H9 (cell line): ENCODE results near the gene TKFC. TPM values are rescaled to one million over a fixed set of nuclear protein-coding genes. Genes with fewer than 3 reads are reported as not detected.

ENCODE experiments used
- DNase-seq: peaks from one replicate; pipeline ENCODE4 v3.0.0-alpha.2; 2017
- H2AFZ ChIP-seq: one replicate; pipeline ENCODE4 v1.6.1; 2013; ENCODE audit warnings: mild to moderate bottlenecking, low read length, control low read depth, moderate library complexity
- H2AK5ac ChIP-seq: 2 replicates; pipeline ENCODE4 v1.6.1; 2013; ENCODE audit warnings: low read length, control low read depth, mixed read lengths; ENCODE audit not compliant: insufficient read length
- H2BK120ac ChIP-seq: one replicate; pipeline ENCODE4 v1.6.1; 2013; ENCODE audit warnings: low read depth, mild to moderate bottlenecking, low read length, control low read depth, inconsistent platforms; ENCODE audit not compliant: poor library complexity, severe bottlenecking
- H2BK12ac ChIP-seq: 2 replicates; pipeline ENCODE4 v1.6.1; 2013; ENCODE audit warnings: low read length, control low read depth, mixed read lengths, low read depth; ENCODE audit not compliant: insufficient read length
- H2BK15ac ChIP-seq: 2 replicates; pipeline ENCODE4 v1.6.1; 2013; ENCODE audit warnings: low read depth, low read length, control low read depth
- H2BK20ac ChIP-seq: one replicate; pipeline ENCODE4 v1.6.1; 2013; ENCODE audit warnings: low read depth, mild to moderate bottlenecking, low read length, control low read depth, inconsistent platforms; ENCODE audit not compliant: poor library complexity, severe bottlenecking
- H2BK5ac ChIP-seq: 2 replicates; pipeline ENCODE4 v1.6.1; 2013; ENCODE audit warnings: low read length, control low read depth, mixed read lengths; ENCODE audit not compliant: insufficient read length
- H3K14ac ChIP-seq: 2 replicates; pipeline ENCODE4 v1.6.1; 2013; ENCODE audit warnings: low read length, control low read depth; ENCODE audit not compliant: insufficient read depth
- H3K18ac ChIP-seq: 2 replicates; pipeline ENCODE4 v1.6.1; 2013; ENCODE audit warnings: low read depth, mild to moderate bottlenecking, mixed read lengths, low read length, control low read depth; ENCODE audit not compliant: insufficient read length
- H3K23ac ChIP-seq: 2 replicates; pipeline ENCODE4 v1.6.1; 2013; ENCODE audit warnings: low read length, control low read depth, mixed read lengths, low read depth; ENCODE audit not compliant: insufficient read length
- H3K23me2 ChIP-seq: 2 replicates; pipeline ENCODE4 v1.6.1; 2013; ENCODE audit warnings: low read depth, mild to moderate bottlenecking, mixed read lengths, low read length, control low read depth; ENCODE audit not compliant: insufficient read length, poor library complexity, severe bottlenecking
- H3K27ac ChIP-seq: 2 replicates; pipeline ENCODE4 v1.5.1; 2013; ENCODE audit warnings: low read length, control low read depth, mixed read lengths, low read depth; ENCODE audit not compliant: insufficient read length
- H3K27me3 ChIP-seq: 2 replicates; pipeline ENCODE4 v1.6.1; 2013; ENCODE audit warnings: low read length, control low read depth, inconsistent platforms; ENCODE audit not compliant: insufficient read depth
- H3K4ac ChIP-seq: 2 replicates; pipeline ENCODE4 v1.6.1; 2013; ENCODE audit warnings: low read depth, mild to moderate bottlenecking, control low read depth, inconsistent platforms, low read length, moderate library complexity
- H3K4me1 ChIP-seq: 2 replicates; pipeline ENCODE4 v1.6.1; 2013; ENCODE audit warnings: low read length, control low read depth, inconsistent platforms; ENCODE audit not compliant: insufficient read depth
- H3K4me2 ChIP-seq: 2 replicates; pipeline ENCODE4 v1.6.1; 2013; ENCODE audit warnings: low read length, control low read depth, mixed read lengths; ENCODE audit not compliant: insufficient read length, insufficient read depth
- H3K56ac ChIP-seq: 2 replicates; pipeline ENCODE4 v1.6.1; 2013; ENCODE audit warnings: low read depth, mild to moderate bottlenecking, mixed read lengths, low read length, control low read depth; ENCODE audit not compliant: insufficient read length
- H3K79me1 ChIP-seq: 2 replicates; pipeline ENCODE4 v1.6.1; 2013; ENCODE audit warnings: low read depth, mild to moderate bottlenecking, moderate library complexity, low read length, control low read depth, inconsistent platforms; ENCODE audit not compliant: insufficient read depth, poor library complexity, severe bottlenecking
- H3K79me2 ChIP-seq: 2 replicates; pipeline ENCODE4 v1.6.1; 2013; ENCODE audit warnings: low read length, control low read depth, inconsistent platforms; ENCODE audit not compliant: insufficient read depth
- H3K9ac ChIP-seq: 2 replicates; pipeline ENCODE4 v1.6.1; 2013; ENCODE audit warnings: low read length, control low read depth, mixed read lengths; ENCODE audit not compliant: insufficient read length; ENCODE audit errors: extremely low read depth
- H3K9me3 ChIP-seq: one replicate; pipeline ENCODE4 v1.6.1; 2013; ENCODE audit warnings: low read depth, low read length, inconsistent platforms; ENCODE audit not compliant: control insufficient read depth
- H3T11ph ChIP-seq: one replicate; pipeline ENCODE4 v1.6.1; 2013; ENCODE audit warnings: mild to moderate bottlenecking, low read length, control low read depth, inconsistent platforms
- H4K20me1 ChIP-seq: one replicate; pipeline ENCODE4 v1.6.1; 2013; ENCODE audit not compliant: control insufficient read depth, insufficient read length, insufficient read depth
- H4K5ac ChIP-seq: 2 replicates; pipeline ENCODE4 v1.6.1; 2013; ENCODE audit warnings: low read depth, mild to moderate bottlenecking, mixed read lengths, low read length, control low read depth; ENCODE audit not compliant: insufficient read length
- H4K8ac ChIP-seq: replicated peaks from 2 replicates; pipeline ENCODE4 v1.6.1; 2013; ENCODE audit warnings: low read length, control low read depth, mixed read lengths, low read depth; ENCODE audit not compliant: insufficient read length
- H4K91ac ChIP-seq: 2 replicates; pipeline ENCODE4 v1.6.1; 2013; ENCODE audit warnings: low read depth, mild to moderate bottlenecking, moderate library complexity, mixed read lengths, low read length, control low read depth; ENCODE audit not compliant: insufficient read length
- H3K27ac Mint-ChIP-seq, 3 experiments: 2 replicates in 2 of 3; 3 replicates in 1 of 3; pipeline ENCODE4 v1.8.0; 2020 to 2021; ENCODE audit warnings: mixed read lengths in 3 of 3, mild to moderate bottlenecking in 1 of 3, moderate library complexity in 1 of 3
- H3K27me3 Mint-ChIP-seq: 2 replicates; pipeline ENCODE4 v1.8.0; 2021; ENCODE audit warnings: low read depth, mild to moderate bottlenecking, moderate library complexity, mixed read lengths
- H3K36me3 Mint-ChIP-seq, 3 experiments: 2 replicates in 2 of 3; 3 replicates in 1 of 3; pipeline ENCODE4 v1.8.0; 2020 to 2021; ENCODE audit warnings: low read depth in 3 of 3, mixed read lengths in 3 of 3; ENCODE audit not compliant: insufficient read depth in 1 of 3
- H3K4me1 Mint-ChIP-seq, 2 experiments: 2 replicates each; pipeline ENCODE4 v1.8.0; 2020; ENCODE audit warnings: mixed read lengths in 2 of 2
- H3K4me3 Mint-ChIP-seq, 2 experiments: 2 replicates in 1 of 2; 3 replicates in 1 of 2; pipeline ENCODE4 v1.8.0; 2020 to 2021; ENCODE audit warnings: mild to moderate bottlenecking in 2 of 2, mixed read lengths in 2 of 2, moderate library complexity in 1 of 2
- H3K9me3 Mint-ChIP-seq, 2 experiments: 2 replicates in 1 of 2; 3 replicates in 1 of 2; pipeline ENCODE4 v1.8.0; 2020; ENCODE audit warnings: mild to moderate bottlenecking in 2 of 2, mixed read lengths in 2 of 2, moderate library complexity in 1 of 2
- WGBS: extraction: QIAGEN DNeasy Blood & Tissue Kit; methylation state at CpG from one replicate; pipeline ENCODE4 v1.1.7; 2013; ENCODE audit warnings: missing lambda C conversion rate, low lambda C conversion rate, mixed read lengths; ENCODE audit not compliant: insufficient read length; ENCODE audit errors: extremely low coverage; 5-methylcytosine and 5-hydroxymethylcytosine counted together
- total RNA-seq: library from RNA; stranded (reverse); gene quantifications from 2 replicates; pipeline ENCODE4 v1.2.1, GENCODE V29; 2021
- TF ChIP-seq, protein P1 (sequence below): fragments of 200-600 bp; sonication (generic); conservative IDR thresholded peaks from 3 replicates; pipeline ENCODE4 v1.8.0; 2021; ENCODE audit warnings: antibody characterized with exemption, mild to moderate bottlenecking

TKFC gene
- total RNA-seq, 1 experiment from 2014 or later = 59.0 TPM

DNA sequence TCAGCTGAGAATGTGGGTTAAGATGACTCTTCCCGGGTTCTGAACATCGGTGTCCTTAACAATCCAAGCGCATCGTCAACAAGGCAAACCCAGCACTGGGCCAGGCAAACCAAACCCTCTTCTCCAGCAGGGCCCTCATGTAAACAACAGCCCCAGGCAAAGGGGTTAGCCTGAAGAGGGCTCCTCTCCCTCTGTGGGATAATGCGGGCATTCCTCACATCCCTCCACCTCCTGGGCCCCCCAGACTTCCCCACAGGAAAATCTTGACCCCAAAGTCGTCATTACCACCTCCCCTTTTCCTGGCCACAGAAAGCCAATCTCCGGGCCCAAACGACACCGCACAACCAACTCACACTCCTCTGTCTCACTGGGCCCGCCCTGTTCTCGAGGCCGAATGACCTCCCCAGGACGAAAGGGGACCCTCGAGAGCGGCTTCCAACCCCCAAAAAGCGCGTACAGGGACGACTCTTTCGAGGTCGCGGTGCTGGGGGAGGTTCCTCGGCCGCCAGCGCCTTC is 689 bp upstream of the TKFC start:
- WGBS = no CpG with 5 or more reads among the region's 24 CpGs
- no peaks in the 10 kb centered on the region for H3K79me1 ChIP-seq
- H3K18ac ChIP-seq = peak overlapping the region; percentile 59
- H3K36me3 Mint-ChIP-seq = peaks cover 25 to 39% (median 36%) of the 10 kb centered on the region in 3 experiments; a peak in 6 of 7 replicates
- peak overlapping the region; percentile 97 for H3K9ac ChIP-seq
- H2BK15ac ChIP-seq = no peak overlapping the region
- H3K27me3 Mint-ChIP-seq = no peaks in the 10 kb centered on the region
- no peak overlapping the region for H3K27ac ChIP-seq
- H3K23me2 ChIP-seq = peaks cover 13% of the 10 kb centered on the region
- H3K4me3 Mint-ChIP-seq = peak overlapping the region; percentile 95 to 98
- H3K9me3 ChIP-seq = no peaks in the 10 kb centered on the region
- H3K4me1 ChIP-seq = peaks cover 5% of the 10 kb centered on the region
- no peak overlapping the region for H3T11ph ChIP-seq
- H4K5ac ChIP-seq = peak overlapping the region; percentile 24
- TF ChIP-seq, protein P1, sequence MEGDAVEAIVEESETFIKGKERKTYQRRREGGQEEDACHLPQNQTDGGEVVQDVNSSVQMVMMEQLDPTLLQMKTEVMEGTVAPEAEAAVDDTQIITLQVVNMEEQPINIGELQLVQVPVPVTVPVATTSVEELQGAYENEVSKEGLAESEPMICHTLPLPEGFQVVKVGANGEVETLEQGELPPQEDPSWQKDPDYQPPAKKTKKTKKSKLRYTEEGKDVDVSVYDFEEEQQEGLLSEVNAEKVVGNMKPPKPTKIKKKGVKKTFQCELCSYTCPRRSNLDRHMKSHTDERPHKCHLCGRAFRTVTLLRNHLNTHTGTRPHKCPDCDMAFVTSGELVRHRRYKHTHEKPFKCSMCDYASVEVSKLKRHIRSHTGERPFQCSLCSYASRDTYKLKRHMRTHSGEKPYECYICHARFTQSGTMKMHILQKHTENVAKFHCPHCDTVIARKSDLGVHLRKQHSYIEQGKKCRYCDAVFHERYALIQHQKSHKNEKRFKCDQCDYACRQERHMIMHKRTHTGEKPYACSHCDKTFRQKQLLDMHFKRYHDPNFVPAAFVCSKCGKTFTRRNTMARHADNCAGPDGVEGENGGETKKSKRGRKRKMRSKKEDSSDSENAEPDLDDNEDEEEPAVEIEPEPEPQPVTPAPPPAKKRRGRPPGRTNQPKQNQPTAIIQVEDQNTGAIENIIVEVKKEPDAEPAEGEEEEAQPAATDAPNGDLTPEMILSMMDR = no peak
- H3K27ac Mint-ChIP-seq = peak overlapping the region; percentile 75 to 97 (median 96)
- peak overlapping the region; percentile 4 for H3K56ac ChIP-seq
- peaks cover 28% of the 10 kb centered on the region for H3K79me2 ChIP-seq
- no peaks in the 10 kb centered on the region for H3K27me3 ChIP-seq
- no peaks in the 10 kb centered on the region for H4K20me1 ChIP-seq
- H3K4ac ChIP-seq = peak overlapping the region; percentile 8; the same call in 1 of the 2 replicates
- H3K9me3 Mint-ChIP-seq = no peaks in the 10 kb centered on the region
- H3K4me1 Mint-ChIP-seq = peaks cover 39 to 45% of the 10 kb centered on the region in 2 experiments
- no peak overlapping the region for H2AK5ac ChIP-seq
- no peak for DNase-seq
- no peak overlapping the region for H2BK20ac ChIP-seq
- H2AFZ ChIP-seq = no peak overlapping the region
- peak overlapping the region; percentile 94 for H3K4me2 ChIP-seq
- no peak overlapping the region for H4K91ac ChIP-seq
- H2BK5ac ChIP-seq = no peak overlapping the region
- no peak overlapping the region for H3K23ac ChIP-seq
- H4K8ac ChIP-seq = no peak overlapping the region
- H2BK12ac ChIP-seq = no peak overlapping the region
- H3K14ac ChIP-seq = peak overlapping the region; percentile 85
- no peak overlapping the region for H2BK120ac ChIP-seq
